GM13976 (cell line): Measurements from ENCODE around the gene ENOX1.

Experiments
- DNase-seq: peaks from one replicate; pipeline ENCODE4 v3.0.0; 2012; ENCODE audit warnings: low spot score
- CTCF ChIP-seq: IDR thresholded peaks from 2 replicates; pipeline ENCODE4 v1.5.1; 2012; ENCODE audit warnings: borderline replicate concordance, mild to moderate bottlenecking; ENCODE audit not compliant: insufficient read depth; ENCODE audit errors: extremely low read depth, missing control alignments, control extremely low read depth
- in situ Hi-C: fragments of 300-500 bp; cut with MboI; formaldehyde crosslinking; loops from one replicate; pipeline ENCODE4 v1.12.0; 2022; ENCODE audit warnings: low sequenced_read_pairs, mixed read lengths, inconsistent platforms; ENCODE audit not compliant: unreplicated experiment

Gene ENOX1

GRCh38 chr13:43573802-43574514 is 212.8 kb downstream of the ENOX1 start:
- no peak for DNase-seq
- in situ Hi-C loops = no loop called here
- TF ChIP-seq CTCF = no peak

- in situ Hi-C loops = no loop called here
- no peak for TF ChIP-seq CTCF
- no peak for DNase-seq
Observed at GRCh38 chr13:43573361-43573740, 213.4 kb downstream of the ENOX1 start.

GRCh38 chr13:43572656-43573360 is 214.0 kb downstream of the ENOX1 start:
- in situ Hi-C loops = no loop called here
- TF ChIP-seq CTCF = no peak

GRCh38 chr13:43569658-43570057 is 217.1 kb downstream of the ENOX1 start:
- in situ Hi-C loops = no loop called here
- no peak for DNase-seq
- no peak for TF ChIP-seq CTCF

More at GRCh38 chr13:43572656-43573360, 214.0 kb downstream of the ENOX1 start:
- DNase-seq = no peak

DNA sequence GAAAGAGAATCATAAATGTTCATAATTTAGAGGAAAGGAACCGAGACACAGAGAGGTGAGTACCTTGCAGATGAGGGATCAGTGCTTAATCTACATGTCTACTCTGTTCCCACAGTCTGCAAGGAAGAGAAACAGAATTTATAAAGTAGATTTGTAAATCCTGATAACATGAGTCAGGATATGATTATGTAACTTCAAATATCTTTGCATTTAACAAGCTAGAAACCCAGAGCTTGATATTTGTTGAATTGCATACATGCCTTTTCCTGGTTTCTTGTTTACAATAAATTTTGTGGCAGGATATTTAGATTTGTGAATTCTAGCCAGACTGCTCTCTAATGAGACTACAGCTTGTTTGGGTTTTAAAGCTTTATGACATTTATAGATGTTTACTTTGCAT is 219.2 kb downstream of the ENOX1 start:
- no peak for TF ChIP-seq CTCF
- in situ Hi-C loops = no loop called here
- DNase-seq = no peak

DNA sequence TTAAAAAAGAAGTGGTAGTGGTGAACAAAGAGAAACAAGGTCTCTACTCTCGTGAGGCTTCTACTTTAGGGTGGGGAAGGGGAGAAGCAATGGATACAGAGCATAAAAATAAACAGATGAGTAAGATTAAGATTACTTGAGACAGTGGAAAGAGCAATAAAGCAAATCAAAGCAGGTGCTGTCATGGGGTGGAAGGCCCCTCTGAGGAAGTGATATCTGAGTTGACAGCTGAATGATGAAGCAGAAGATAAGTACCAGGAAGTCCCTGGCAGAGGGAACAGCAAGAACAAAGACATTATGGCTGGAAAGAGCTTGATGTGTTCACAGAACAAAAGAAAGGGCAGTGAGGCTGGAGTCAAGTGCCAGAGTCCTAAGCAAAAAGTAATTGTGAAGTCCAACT is 221.8 kb downstream of the ENOX1 start:
- no peak for TF ChIP-seq CTCF
- DNase-seq = no peak
- in situ Hi-C loops = no loop called here
